ENCODE measurements around the gene PFAS.
A peak's percentile ranks its signal among the peaks of the same experiment; 100 is the strongest.

The PFAS gene

GRCh38 chr17:8266648-8267479 lies 17.8 kb downstream of the PFAS start:
- ATAC-seq (no peak), DNase-seq (no peak)

GRCh38 chr17:8267480-8268147 lies 18.5 kb downstream of the PFAS start:
- ATAC-seq (no peak), DNase-seq (no peak)

DNA sequence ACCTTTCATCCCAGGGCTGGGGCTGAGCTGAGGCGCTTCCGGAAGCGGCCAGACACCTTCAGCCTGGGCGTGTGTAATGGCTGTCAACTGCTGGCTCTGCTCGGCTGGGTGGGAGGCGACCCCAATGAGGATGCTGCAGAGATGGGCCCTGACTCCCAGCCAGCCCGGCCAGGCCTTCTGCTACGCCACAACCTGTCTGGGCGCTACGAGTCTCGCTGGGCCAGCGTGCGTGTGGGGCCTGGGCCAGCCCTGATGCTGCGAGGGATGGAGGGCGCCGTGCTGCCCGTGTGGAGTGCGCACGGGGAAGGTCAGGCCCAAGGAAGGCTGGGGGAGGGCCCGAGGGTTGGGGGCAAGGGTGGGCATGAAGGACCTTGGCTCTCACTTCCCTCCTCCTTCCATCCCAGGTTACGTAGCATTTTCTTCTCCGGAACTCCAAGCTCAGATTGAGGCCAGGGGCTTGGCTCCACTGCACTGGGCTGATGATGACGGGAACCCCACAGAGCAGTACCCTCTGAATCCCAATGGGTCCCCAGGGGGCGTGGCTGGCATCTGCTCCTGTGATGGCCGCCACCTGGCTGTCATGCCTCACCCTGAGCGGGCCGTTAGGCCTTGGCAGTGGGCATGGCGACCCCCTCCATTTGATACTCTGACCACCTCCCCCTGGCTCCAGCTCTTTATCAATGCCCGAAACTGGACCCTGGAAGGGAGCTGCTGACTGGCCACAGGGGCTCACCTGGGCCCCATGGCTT lies 19.6 kb downstream of the PFAS start:
- no peak for ATAC-seq
- no peak for DNase-seq

- DNase-seq (no peak), ATAC-seq (no peak)
Observed at GRCh38 chr17:8272421-8272820, 23.3 kb downstream of the PFAS start.

- DNase-seq (no peak), ATAC-seq (no peak)
Observed at GRCh38 chr17:8273884-8274444, 24.9 kb downstream of the PFAS start.

- no peak for ATAC-seq
- no peak for DNase-seq
Observed at GRCh38 chr17:8274816-8275215, 25.7 kb downstream of the PFAS start.

- DNase-seq, result no peak
- ATAC-seq, result no peak
Observed at GRCh38 chr17:8275421-8276290, 26.6 kb downstream of the PFAS start.

GRCh38 chr17:8277317-8277716 lies 28.2 kb downstream of the PFAS start:
- DNase-seq, result no peak
- no peak for ATAC-seq

DNA sequence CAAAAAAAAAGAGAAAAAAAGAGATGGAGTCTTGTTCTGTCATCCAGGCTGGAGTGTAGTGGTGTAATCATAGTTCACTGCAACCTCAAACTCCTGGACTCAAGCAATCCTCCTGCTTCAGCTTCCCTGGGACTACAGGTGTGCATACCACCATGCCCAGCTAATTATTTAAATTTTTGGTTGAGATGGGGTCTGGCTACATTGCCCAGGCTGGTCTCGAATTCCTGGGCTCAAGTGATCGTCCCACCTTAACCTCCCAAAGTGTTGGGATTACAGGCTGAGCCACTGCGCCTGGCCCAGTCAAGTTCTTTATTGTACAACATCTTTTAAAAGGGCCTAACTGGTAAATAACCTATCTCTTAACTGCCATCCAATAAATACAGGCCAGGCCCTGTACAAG lies 33.3 kb downstream of the PFAS start:
- ATAC-seq (no peak), DNase-seq (no peak)

GRCh38 chr17:8283356-8283755 lies 34.3 kb downstream of the PFAS start:
- no peak for DNase-seq
- no peak for ATAC-seq

GRCh38 chr17:8284126-8284525 lies 35.0 kb downstream of the PFAS start:
- DNase-seq (no peak), ATAC-seq (no peak)

GRCh38 chr17:8285270-8286181 lies 36.4 kb downstream of the PFAS start:
- DNase-seq (no peak), ATAC-seq (no peak)

DNA sequence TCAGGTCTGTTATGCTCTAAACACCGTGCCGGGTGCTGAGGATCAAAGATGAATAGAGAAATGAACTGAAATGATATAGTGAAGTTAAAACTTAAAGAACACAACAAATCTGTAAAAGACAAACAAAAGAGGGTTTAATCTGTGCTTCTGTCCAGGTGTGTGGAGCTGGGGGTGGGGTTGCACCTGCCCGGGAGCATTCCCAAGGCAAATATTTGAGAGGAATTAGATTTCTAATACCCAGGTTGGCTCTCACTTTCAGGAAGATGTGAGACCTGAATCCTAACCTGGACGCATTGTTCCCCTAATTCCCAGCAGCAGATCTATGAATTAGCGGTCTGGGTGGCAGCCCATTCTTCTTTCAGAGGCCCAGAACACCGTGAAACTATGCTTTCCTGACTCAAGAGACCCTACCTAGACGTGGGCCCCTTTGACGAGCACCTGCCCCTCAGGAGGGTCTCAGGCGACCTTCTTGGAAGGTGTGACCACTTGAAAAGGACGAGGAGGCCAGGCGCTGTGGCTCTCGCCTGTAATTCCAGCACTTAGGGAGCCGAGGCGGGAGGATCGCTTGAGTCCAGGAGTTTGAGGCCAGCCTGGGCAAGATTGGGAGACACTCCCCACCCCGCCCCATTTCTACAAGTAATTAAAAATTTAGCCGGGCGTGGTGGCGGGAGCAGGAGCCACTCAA lies 38.7 kb downstream of the PFAS start:
- DNase-seq (no peak), ATAC-seq (no peak)

- peak; percentile 90 for DNase-seq
- ATAC-seq, result peak; percentile 90
Observed at GRCh38 chr17:8288336-8289102, 39.4 kb downstream of the PFAS start, which contains the start of gene RANGRF. TSS of gene RANGRF (plus strand) at chr17:8288670. CDS start at chr17:8288789, 119 bp downstream.

DNA sequence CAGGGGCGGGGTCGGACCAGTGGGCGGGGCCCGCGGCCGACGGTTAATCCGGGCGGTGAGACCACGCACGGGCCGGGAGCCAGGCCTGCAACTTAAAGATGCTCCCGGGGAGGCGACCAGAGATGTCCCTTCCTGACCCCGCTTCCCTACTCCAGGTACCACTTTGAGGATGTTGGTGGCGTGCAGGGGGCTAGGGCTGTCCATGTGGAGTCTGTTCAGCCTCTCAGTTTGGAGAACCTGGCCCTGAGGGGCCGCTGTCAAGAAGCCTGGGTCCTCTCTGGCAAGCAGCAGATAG lies 40.0 kb downstream of the PFAS start:
- peak; percentile 89 for DNase-seq
- no peak for ATAC-seq

DNA sequence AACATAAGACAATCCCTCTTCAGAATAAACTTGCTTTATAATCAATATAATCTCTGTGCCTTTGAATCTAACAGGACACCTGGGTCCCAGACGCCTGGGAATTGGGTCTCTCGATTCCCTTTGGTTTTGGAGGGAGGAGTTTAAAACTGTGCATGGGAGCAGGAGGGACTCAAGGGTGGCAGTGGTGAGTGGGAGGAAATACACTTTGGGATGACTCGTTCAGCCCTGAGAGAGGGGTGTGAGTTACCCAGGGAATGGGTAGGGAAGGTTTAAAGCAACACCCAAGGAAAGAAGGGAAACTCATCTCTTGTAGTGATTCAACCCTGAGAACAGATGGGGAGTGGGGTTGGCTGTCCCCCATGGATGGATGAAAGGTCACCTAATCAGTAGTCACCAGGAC lies 41.0 kb downstream of the PFAS start:
- ATAC-seq (no peak), DNase-seq (no peak)

- ATAC-seq, result no peak
- DNase-seq, result no peak
Observed at GRCh38 chr17:8292639-8293395, 43.7 kb downstream of the PFAS start.

DNA sequence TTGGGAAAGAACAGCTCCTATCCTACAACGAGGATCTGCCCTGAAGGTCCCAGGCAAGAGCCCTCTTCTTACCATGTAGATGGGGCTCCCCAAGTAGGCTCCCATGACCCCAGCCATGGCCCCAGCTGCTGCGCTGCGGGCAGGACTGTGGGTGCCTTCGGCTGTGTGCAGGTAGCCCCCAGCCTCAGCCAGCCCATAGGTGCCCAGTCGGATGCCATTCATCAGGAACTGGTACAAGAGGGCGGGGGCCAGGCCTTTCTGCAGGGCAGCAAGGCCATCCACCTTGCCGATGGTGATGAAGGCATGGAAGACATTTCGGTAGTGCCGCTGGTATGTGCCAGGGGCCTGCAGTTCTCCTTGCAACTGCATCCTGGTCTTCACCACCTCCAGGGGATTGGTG lies 45.3 kb downstream of the PFAS start:
- ATAC-seq (no peak), DNase-seq (no peak)

Measured in stimulated activated naive CD8-positive, alpha-beta T cell treated with anti-CD3 and anti-CD28 coated beads, Interleukin-15, Interleukin-2, amounts not matched to agents 100 U/mL and 50 U/mL, for 24 hours (primary cell).